ENCODE data around the gene NPAS2. TPM values are rescaled to one million over a fixed set of nuclear protein-coding genes. Genes with fewer than 3 reads are reported as not detected.

Gene NPAS2
- total and polyA plus RNA-seq, 2 donors from 2014 or later, result 8.4 to 44.5 TPM

GRCh38 chr2:100785626-100786296, 34.2 kb upstream of the NPAS2 start:
- TF ChIP-seq CTCF (IDR thresholded peaks at IDR 0.05; ENCODE audit: borderline replicate concordance, extremely low read depth, insufficient read depth), result no peak
- Histone ChIP-seq H3K27me3 (ENCODE audit: control insufficient read depth, insufficient read depth, low read length) (no peaks in the 10 kb centered on the region), H3K4me3 (ENCODE audit: low read length in 3 of 3) (peak overlapping the region in 1 of 3 donors; percentile 30), H3K36me3 (ENCODE audit: control insufficient read depth in 2 of 3, insufficient read depth in 3 of 3, low read length in 3 of 3) (no peaks in the 10 kb centered on the region), H3K27ac (ENCODE audit: low read depth in 2 of 2, low read length in 2 of 2) (peak overlapping the region in 1 of 2 donors; percentile 23), H3K9me3 (ENCODE audit: control insufficient read depth in 2 of 3, insufficient read depth in 1 of 3, low read length in 3 of 3) (no peaks in the 10 kb centered on the region), H3K9ac (ENCODE audit: low read length in 3 of 3) (no peak overlapping the region), H3K4me1 (ENCODE audit: control insufficient read depth in 2 of 3, insufficient read depth in 2 of 3, low read depth in 1 of 3, low read length in 3 of 3) (peaks cover 0 to 20% (median 4%) of the 10 kb centered on the region in 3 donors)
- intact Hi-C loops (cut with DNase I), result no loop called here
- FAIRE-seq (no peak), DNase-seq (no peak)

GRCh38 chr2:100786297-100786658, 33.7 kb upstream of the NPAS2 start:
- H3K27ac ChIP-seq (ENCODE audit: low read depth in 2 of 2, low read length in 2 of 2), result no peak overlapping the region
- intact Hi-C loops (cut with DNase I), result no loop called here
- H3K9me3 ChIP-seq (ENCODE audit: control insufficient read depth in 2 of 3, insufficient read depth in 1 of 3, low read length in 3 of 3), result no peaks in the 10 kb centered on the region
- H3K4me1 ChIP-seq (ENCODE audit: control insufficient read depth in 2 of 3, insufficient read depth in 2 of 3, low read depth in 1 of 3, low read length in 3 of 3), result peaks cover 0 to 20% (median 4%) of the 10 kb centered on the region in 3 donors
- H3K9ac ChIP-seq (ENCODE audit: low read length in 3 of 3), result no peak overlapping the region
- FAIRE-seq, result no peak
- H3K27me3 ChIP-seq (ENCODE audit: control insufficient read depth, insufficient read depth, low read length), result no peaks in the 10 kb centered on the region
- H3K36me3 ChIP-seq (ENCODE audit: control insufficient read depth in 2 of 3, insufficient read depth in 3 of 3, low read length in 3 of 3), result no peaks in the 10 kb centered on the region
- DNase-seq, result peak in 1 of 5 donors; percentile 81
- no peak for TF ChIP-seq CTCF (IDR thresholded peaks at IDR 0.05; ENCODE audit: borderline replicate concordance, extremely low read depth, insufficient read depth)
- H3K4me3 ChIP-seq (ENCODE audit: low read length in 3 of 3), result peak overlapping the region in 1 of 3 donors; percentile 30

GRCh38 chr2:100786985-100787384, 33.0 kb upstream of the NPAS2 start:
- H3K9me3 ChIP-seq (ENCODE audit: control insufficient read depth in 2 of 3, insufficient read depth in 1 of 3, low read length in 3 of 3), result no peaks in the 10 kb centered on the region
- intact Hi-C loops (cut with DNase I), result no loop called here
- TF ChIP-seq CTCF (IDR thresholded peaks at IDR 0.05; ENCODE audit: borderline replicate concordance, extremely low read depth, insufficient read depth), result no peak
- DNase-seq (no peak), FAIRE-seq (no peak)
- H3K4me3 ChIP-seq (ENCODE audit: low read length in 3 of 3), result no peak overlapping the region
- H3K36me3 ChIP-seq (ENCODE audit: control insufficient read depth in 2 of 3, insufficient read depth in 3 of 3, low read length in 3 of 3), result no peaks in the 10 kb centered on the region
- H3K4me1 ChIP-seq (ENCODE audit: control insufficient read depth in 2 of 3, insufficient read depth in 2 of 3, low read depth in 1 of 3, low read length in 3 of 3), result peaks cover 0 to 20% (median 2%) of the 10 kb centered on the region in 3 donors
- H3K27ac ChIP-seq (ENCODE audit: low read depth in 2 of 2, low read length in 2 of 2), result no peak overlapping the region
- H3K27me3 ChIP-seq (ENCODE audit: control insufficient read depth, insufficient read depth, low read length), result no peaks in the 10 kb centered on the region
- no peak overlapping the region for H3K9ac ChIP-seq (ENCODE audit: low read length in 3 of 3)
